ENCODE measurements around the gene AGMAT.

Gene AGMAT

DNA sequence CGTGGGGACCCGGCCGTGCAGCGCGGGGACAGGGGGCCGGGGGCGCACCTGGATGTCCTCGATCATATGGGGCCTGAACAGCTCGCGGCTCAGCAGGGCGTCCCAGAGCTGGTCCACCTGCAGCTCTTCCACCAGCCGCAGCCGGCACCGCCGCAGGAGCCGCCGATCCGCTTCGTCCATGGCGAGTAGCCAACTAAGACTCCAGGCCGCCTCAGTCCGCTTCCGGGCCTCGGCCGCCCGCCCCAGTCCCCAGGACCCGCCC is 60.9 kb downstream of the AGMAT start, which contains the start of gene CASP9:
TSS of gene CASP9 (minus strand) at position 195 of the 262 bp plus-strand sequence. CDS start at position 180, 15 bp downstream.
- DNase-seq (ENCODE audit: low spot score), result no peak

DNA sequence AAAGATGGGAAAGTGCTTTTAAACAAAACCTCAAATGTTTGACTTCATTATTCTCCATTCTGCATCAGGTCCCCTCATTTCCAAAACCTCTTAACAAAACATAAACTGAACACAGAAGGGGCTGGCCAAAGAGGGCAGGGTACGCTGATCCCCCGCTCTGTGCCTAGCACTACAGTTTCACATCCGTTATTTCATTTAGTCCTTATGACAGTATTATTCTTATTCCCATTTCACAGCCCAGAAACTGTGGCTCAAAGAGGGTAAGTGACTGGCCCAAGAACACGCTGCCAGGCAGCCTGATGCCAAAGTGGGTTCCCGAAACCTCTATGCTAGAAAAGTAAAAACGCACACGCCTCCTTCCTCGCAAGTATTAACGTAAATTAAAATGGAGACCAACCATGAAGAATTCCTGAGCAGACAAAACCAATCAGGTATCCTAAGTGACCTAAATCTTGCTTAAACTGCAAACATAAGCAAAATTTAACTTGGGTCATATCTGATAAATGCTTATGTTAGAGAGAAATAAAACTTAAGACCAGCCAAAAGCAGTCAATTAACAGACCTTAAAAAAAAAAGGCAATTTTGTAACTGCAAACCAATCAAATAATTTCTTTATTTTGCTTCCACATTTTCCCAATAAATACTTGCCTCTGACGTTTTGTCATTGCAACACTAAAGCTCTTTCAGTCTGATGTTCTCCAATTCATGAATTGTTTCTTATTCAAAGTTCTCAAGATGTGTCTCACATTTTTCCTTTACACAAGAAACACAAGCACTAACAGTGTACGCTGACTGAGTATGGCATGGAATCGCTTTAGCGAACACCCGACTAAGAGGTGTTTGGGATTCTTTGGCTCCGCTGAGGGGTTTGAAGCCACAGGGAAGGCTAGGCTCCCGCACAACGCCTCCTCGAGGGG is 61.5 kb downstream of the AGMAT start:
- no peak for DNase-seq (ENCODE audit: low spot score)

DNA sequence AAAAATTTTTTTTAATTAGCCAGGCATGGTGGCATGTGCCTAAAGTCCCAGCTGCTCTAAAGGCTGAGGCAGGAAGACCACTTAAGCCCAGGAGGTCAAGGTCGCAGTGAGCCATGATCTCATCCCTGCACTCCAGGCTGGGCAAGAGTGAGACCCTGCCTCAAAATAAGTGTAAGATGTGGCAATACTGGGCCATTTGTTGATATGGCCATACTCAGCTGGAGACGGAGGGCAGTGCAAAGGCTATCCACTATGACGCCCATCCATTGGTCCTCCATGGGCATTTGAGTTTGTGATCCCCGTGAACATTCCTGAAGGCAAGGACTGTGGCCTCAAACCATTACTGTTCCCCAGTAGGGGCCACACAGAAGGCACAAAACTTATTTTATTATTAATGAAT is 62.3 kb downstream of the AGMAT start:
- DNase-seq (ENCODE audit: low spot score), result no peak
